ENCODE data around the gene PARL.

PARL gene

DNA sequence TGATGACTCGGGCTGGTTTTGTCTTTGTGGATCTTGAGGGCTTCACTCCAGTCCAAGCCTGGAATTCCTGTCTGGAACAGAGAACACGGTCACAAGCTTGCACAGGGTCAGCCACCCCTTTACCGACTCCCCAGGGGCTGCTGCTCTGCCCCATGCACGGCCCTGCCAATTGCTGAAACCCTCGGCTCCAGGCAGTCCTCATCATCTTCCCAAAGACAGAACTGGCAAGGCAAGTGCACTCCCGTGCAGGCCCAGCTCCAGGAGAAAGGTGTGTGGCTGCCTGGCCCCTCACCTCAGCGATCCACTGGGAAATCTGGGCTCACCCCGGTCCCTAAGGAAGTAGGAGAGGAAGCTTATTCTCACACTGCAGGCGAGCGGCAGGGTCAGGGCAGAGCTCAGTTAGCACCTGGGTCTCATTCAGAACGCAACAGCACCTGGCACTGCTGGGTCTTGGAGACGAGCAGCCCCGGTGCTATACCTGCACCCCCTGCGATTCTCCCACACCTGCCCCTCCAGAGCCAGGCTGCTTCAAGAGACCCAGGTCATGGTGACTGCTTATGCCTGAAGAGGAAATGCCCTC lies 66.5 kb downstream of the PARL start:
- no peak for TF ChIP-seq ZFX (IDR thresholded peaks at IDR 0.05; ENCODE audit: borderline replicate concordance)
- TF ChIP-seq, protein P1, sequence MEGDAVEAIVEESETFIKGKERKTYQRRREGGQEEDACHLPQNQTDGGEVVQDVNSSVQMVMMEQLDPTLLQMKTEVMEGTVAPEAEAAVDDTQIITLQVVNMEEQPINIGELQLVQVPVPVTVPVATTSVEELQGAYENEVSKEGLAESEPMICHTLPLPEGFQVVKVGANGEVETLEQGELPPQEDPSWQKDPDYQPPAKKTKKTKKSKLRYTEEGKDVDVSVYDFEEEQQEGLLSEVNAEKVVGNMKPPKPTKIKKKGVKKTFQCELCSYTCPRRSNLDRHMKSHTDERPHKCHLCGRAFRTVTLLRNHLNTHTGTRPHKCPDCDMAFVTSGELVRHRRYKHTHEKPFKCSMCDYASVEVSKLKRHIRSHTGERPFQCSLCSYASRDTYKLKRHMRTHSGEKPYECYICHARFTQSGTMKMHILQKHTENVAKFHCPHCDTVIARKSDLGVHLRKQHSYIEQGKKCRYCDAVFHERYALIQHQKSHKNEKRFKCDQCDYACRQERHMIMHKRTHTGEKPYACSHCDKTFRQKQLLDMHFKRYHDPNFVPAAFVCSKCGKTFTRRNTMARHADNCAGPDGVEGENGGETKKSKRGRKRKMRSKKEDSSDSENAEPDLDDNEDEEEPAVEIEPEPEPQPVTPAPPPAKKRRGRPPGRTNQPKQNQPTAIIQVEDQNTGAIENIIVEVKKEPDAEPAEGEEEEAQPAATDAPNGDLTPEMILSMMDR (IDR thresholded peaks at IDR 0.05), result no peak
- no peak overlapping the region for H3K27ac ChIP-seq

DNA sequence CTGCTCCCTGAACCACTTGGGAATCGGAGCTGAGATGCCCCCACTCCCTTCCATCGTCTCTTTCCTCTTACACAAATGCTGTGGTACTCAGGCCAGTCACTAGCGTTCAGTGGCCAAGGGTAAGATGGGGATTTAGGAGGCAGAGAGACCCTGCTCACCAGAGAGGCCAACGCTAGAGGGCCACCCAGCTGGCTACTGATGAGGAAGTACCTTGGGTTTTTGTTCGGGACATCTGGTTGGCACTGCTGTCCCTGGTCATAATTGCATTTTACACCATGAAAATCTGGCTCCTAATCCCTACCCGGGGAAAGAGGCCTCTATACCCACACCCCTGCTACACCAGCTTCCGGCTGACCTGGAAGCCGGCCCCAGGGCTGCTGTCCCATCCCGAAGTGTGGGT lies 67.0 kb downstream of the PARL start:
- no peak overlapping the region for H3K27ac ChIP-seq
- TF ChIP-seq ZFX (IDR thresholded peaks at IDR 0.05; ENCODE audit: borderline replicate concordance), result no peak
- TF ChIP-seq, protein P1 (IDR thresholded peaks at IDR 0.05), result no peak

DNA sequence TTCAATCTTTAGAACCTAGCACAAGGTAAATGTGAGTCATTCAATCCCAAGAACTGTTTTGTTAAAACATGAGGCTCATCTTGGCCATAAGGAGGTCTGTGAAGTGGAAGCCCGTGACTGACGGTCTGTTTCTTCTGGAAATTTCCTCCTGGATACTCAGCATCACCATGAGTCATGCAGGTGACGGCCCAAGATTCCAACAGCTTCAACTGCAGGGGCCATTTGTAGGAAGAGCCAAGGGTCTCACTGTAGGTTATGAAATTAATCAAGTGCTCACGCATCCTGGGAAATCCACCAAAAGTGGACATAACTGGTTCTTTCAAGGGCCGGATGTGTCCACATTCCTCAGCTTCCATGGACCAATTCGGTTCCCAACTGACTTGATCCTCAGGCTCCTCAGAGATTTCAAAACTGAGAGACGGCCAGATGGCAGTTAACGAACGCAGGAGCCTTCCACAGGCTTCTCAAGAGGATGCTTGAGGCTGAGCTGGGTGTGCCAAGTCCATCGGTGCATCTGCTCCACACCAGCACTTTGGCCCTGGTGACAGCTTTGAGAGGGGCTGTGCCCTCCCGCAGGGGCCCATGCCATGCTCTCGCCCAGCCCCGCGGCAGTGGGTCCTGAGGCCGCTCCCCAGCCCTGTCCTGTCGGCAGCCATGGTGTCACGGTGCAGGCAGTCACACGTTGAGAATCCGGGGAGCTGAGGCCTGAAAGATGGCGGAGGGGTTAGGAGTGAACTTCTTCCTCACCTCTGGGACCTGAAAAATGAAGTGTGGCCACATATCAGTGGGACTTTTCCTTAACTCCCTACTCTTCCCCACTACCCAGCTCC lies 67.8 kb downstream of the PARL start:
- TF ChIP-seq ZFX (IDR thresholded peaks at IDR 0.05; ENCODE audit: borderline replicate concordance), result no peak
- TF ChIP-seq, protein P1 (IDR thresholded peaks at IDR 0.05), result no peak
- H3K27ac ChIP-seq, result no peak overlapping the region

DNA sequence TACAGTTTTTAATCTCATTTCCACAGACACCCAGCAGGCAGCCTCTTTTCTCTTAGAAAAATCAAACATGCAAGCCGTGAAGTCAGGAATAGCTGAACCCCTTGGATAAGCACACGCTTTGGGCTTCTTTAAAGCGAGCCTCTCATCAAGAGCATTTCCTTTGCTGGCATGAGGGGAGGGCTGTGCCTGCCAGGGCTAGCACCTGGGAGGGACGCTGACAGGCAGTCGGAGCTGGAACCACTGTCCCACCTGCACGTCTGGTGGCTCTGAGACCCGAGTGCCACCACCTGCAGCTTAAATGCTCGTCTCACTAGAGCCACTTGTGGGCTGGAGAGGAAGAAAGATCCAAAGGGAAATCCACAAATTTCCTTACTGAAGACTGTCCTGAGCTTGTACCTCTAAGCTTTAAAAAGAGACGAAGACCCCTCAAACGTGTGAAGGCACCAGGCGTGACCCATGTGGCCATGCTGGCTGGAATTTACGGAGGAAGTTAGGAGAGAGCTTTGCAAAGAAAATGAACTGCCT lies 68.7 kb downstream of the PARL start:
- TF ChIP-seq, protein P1 (IDR thresholded peaks at IDR 0.05), result no peak
- TF ChIP-seq ZFX (IDR thresholded peaks at IDR 0.05; ENCODE audit: borderline replicate concordance), result no peak
- H3K27ac ChIP-seq, result no peak overlapping the region

DNA sequence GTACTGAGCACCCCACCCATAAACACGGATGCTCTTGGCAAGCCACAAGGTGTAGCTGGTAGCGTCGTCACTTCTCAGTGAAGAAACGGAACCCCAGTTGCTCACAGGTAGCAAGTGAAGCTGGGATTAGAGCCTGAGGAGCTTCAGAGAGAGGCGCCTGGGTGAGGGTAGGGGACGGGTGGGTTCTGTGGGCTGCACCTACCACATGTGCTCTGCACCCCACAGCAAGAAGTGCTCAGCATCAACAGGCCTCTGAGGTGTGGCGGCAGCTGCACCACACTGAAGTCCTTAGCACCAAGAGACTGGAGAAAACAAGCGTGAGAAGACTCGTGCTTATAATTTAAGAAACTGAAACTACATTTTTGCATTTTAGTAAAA lies 69.1 kb downstream of the PARL start:
- no peak overlapping the region for H3K27ac ChIP-seq
- TF ChIP-seq, protein P1 (IDR thresholded peaks at IDR 0.05), result no peak
- no peak for TF ChIP-seq ZFX (IDR thresholded peaks at IDR 0.05; ENCODE audit: borderline replicate concordance)

DNA sequence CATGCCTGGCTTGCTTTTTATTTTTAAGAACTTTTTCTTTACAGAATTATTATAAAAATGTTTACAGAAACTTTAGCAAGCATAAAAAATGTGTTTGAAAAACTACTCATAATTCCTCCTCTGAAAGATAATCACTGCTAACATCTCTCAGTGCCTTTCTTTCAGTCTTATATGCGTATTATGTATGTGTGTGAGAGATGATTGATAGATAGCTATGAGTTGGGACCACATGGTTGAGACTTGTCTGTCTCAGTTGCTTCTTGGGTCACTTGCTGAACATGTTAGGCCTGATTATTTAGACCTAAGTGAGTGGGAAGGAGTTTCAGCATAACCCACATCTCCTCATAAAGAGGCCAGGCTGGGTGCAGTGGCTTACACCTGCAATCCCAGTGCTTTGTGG lies 70.4 kb downstream of the PARL start:
- TF ChIP-seq ZFX (IDR thresholded peaks at IDR 0.05; ENCODE audit: borderline replicate concordance), result no peak
- TF ChIP-seq, protein P1 (IDR thresholded peaks at IDR 0.05), result no peak
- H3K27ac ChIP-seq, result no peak overlapping the region
